Nasal cavity respiratory epithelium epithelial cell of viscerocranial mucosa (primary cell): ENCODE measurements around the gene CCDC69. TPM values are rescaled to one million over a fixed set of nuclear protein-coding genes. Genes with fewer than 3 reads are reported as not detected.

Experiments
- total RNA-seq: library from RNA; depleted of rRNA; stranded (reverse); fragments of >200 nt; gene quantifications from 2 replicates; pipeline ENCODE4 v1.2.3, GENCODE V29; 2014

The CCDC69 gene
- total RNA-seq = 2.1 and 5.6 TPM in 2 replicates

GRCh38 chr5:151223447-151224264 is at the start of gene CCDC69:
Gene CCDC69 (minus strand): TSS chr5:151224092. CDS start chr5:151223970, 122 bp downstream.

GRCh38 chr5:151252762-151253604 is 29.1 kb upstream of the CCDC69 start, which contains the start of gene GM2A:
Gene GM2A (plus strand): TSS chr5:151253185. CDS start chr5:151253217, 32 bp downstream.

GRCh38 chr5:151157426-151158286 is 66.2 kb downstream of the CCDC69 start, which contains the start of gene ANXA6:
Gene ANXA6 (minus strand): TSS chr5:151157779. CDS start chr5:151147901, 9,878 bp downstream.

Other genes starting within 250 kb of the CCDC69 start
- gene GPX3, start 203.5 kb downstream of the CCDC69 start, total RNA-seq = 43.1 and 63.4 TPM in 2 replicates
- gene TNIP1, start 143.1 kb downstream of the CCDC69 start, total RNA-seq = 92.6 and 212 TPM in 2 replicates
- gene ANXA6, start 66.3 kb downstream of the CCDC69 start, total RNA-seq = 8.2 and 18.9 TPM in 2 replicates
- 95.7 and 138 TPM in 2 replicates for gene GM2A, start 29.1 kb upstream of the CCDC69 start, total RNA-seq
- not detected in 2 replicates for gene SLC36A3, start 79.7 kb upstream of the CCDC69 start, total RNA-seq
- gene SLC36A2, start 123.5 kb upstream of the CCDC69 start, total RNA-seq = not detected in 2 replicates
- gene SLC36A1, start 223.5 kb upstream of the CCDC69 start, total RNA-seq = 2.7 and 9.8 TPM in 2 replicates